Activated B cell treated with CpG ODN at 0.5 μM for 24 hours (primary cell): ENCODE results near the gene SLC30A3. TPM values are rescaled to one million over a fixed set of nuclear protein-coding genes. Genes with fewer than 3 reads are reported as not detected.

Experiments
- ATAC-seq: fragments of 200-7000 bp; cut with Tn5 transposase; one replicate; pipeline ENCODE4 v1.10.0; 2021; ENCODE audit warnings: low read depth, mild to moderate bottlenecking, moderate library complexity
- CTCF ChIA-PET: fragments of 350-600 bp; sonication (Branson Sonifier 250); formaldehyde crosslinking; loops from one replicate; lab custom pipeline; 2021; ENCODE audit warnings: antibody characterized with exemption; lab: Charles Lee
- POLR2A ChIA-PET: fragments of 350-600 bp; sonication (Branson Sonifier 250); formaldehyde crosslinking; loops from one replicate; lab custom pipeline; 2021; ENCODE audit warnings: antibody characterized with exemption; lab: Charles Lee
- DNase-seq: peaks from one replicate; pipeline ENCODE4 v3.0.0; 2022
- H3K27ac Mint-ChIP-seq: one replicate; pipeline ENCODE4 v1.8.0; 2020; ENCODE audit warnings: mixed read lengths
- H3K27me3 Mint-ChIP-seq: one replicate; pipeline ENCODE4 v1.8.0; 2021; ENCODE audit warnings: mixed read lengths
- H3K36me3 Mint-ChIP-seq: one replicate; pipeline ENCODE4 v1.8.0; 2021; ENCODE audit warnings: low read depth, mixed read lengths
- H3K4me1 Mint-ChIP-seq: one replicate; pipeline ENCODE4 v1.8.0; 2021; ENCODE audit warnings: mixed read lengths
- H3K4me3 Mint-ChIP-seq: one replicate; pipeline ENCODE4 v1.8.0; 2020; ENCODE audit warnings: mild to moderate bottlenecking, mixed read lengths
- H3K9me3 Mint-ChIP-seq: one replicate; pipeline ENCODE4 v1.8.0; 2020; ENCODE audit warnings: mixed read lengths
- CTCF ChIP-seq: fragments of 200-600 bp; IDR thresholded peaks from one replicate; pipeline ENCODE4 v1.8.0; 2022; ENCODE audit warnings: antibody characterized with exemption, mild to moderate bottlenecking
- intact Hi-C: fragments of 100-400 bp; cut with micrococcal nuclease; formaldehyde crosslinking; loops from one replicate; pipeline ENCODE4 v1.15.1; 2024
- total RNA-seq: library from RNA; stranded (reverse); gene quantifications from 2 replicates; pipeline ENCODE4 v1.2.3, GENCODE V29; 2022

SLC30A3 gene
- total RNA-seq, 1 donor from 2014 or later = 0.27 TPM

GRCh38 chr2:27251766-27252165 is 11.1 kb downstream of the SLC30A3 start:
- Mint-ChIP-seq H3K9me3 (no peaks in the 10 kb centered on the region), H3K4me3 (no peak overlapping the region), H3K27ac (no peak overlapping the region), H3K4me1 (no peaks in the 10 kb centered on the region), H3K36me3 (no peaks in the 10 kb centered on the region), H3K27me3 (peaks cover 29% of the 10 kb centered on the region)
- CTCF ChIA-PET = interaction anchor here (1.6 kb wide), 1 partner anchor 27 kb away, joined by 11 read pairs; no protein-coding TSS in a partner anchor
- no peak for ATAC-seq
- intact Hi-C loops = no loop called here
- POLR2A ChIA-PET = interaction anchor here (0.6 kb wide), 1 partner anchor 27 kb away, joined by 6 read pairs; no protein-coding TSS in a partner anchor
- DNase-seq = no peak
- TF ChIP-seq CTCF = no peak

GRCh38 chr2:27250652-27251379 is 12.0 kb downstream of the SLC30A3 start:
- H3K4me1 Mint-ChIP-seq = no peaks in the 10 kb centered on the region
- H3K27me3 Mint-ChIP-seq = peaks cover 21% of the 10 kb centered on the region
- intact Hi-C loops = loop anchor here (1.0 kb wide), 1 partner anchor 29 kb away; no protein-coding TSS in a partner anchor
- H3K9me3 Mint-ChIP-seq = no peaks in the 10 kb centered on the region
- ATAC-seq (no peak), DNase-seq (no peak)
- no peak overlapping the region for H3K27ac Mint-ChIP-seq
- no peaks in the 10 kb centered on the region for H3K36me3 Mint-ChIP-seq
- CTCF ChIA-PET = interaction anchor here (1.6 kb wide), 1 partner anchor 28 kb away, joined by 11 read pairs; no protein-coding TSS in a partner anchor
- H3K4me3 Mint-ChIP-seq = no peak overlapping the region
- no peak for TF ChIP-seq CTCF
- POLR2A ChIA-PET = no interaction called here

- ATAC-seq = no peak
- intact Hi-C loops = loop anchor here (1.0 kb wide), 1 partner anchor 30 kb away; no protein-coding TSS in a partner anchor
- H3K4me1 Mint-ChIP-seq = no peaks in the 10 kb centered on the region
- H3K9me3 Mint-ChIP-seq = no peaks in the 10 kb centered on the region
- no peak overlapping the region for H3K4me3 Mint-ChIP-seq
- DNase-seq = no peak
- POLR2A ChIA-PET = no interaction called here
- CTCF ChIA-PET = interaction anchor here (1.2 to 1.6 kb wide), 2 partner anchors 29 to 54 kb away, joined by 3 to 11 read pairs; no protein-coding TSS in a partner anchor
- TF ChIP-seq CTCF = no peak
- H3K27ac Mint-ChIP-seq = no peak overlapping the region
- no peaks in the 10 kb centered on the region for H3K36me3 Mint-ChIP-seq
- H3K27me3 Mint-ChIP-seq = peaks cover 15% of the 10 kb centered on the region
Measured at GRCh38 chr2:27249891-27250651, 12.8 kb downstream of the SLC30A3 start.

GRCh38 chr2:27249159-27249890 is 13.5 kb downstream of the SLC30A3 start:
- peaks cover 3% of the 10 kb centered on the region for H3K36me3 Mint-ChIP-seq
- ChIA-PET POLR2A (no interaction called here), CTCF (interaction anchor here (1.1 to 1.2 kb wide), 2 partner anchors 31 to 54 kb away, joined by 3 to 4 read pairs; no protein-coding TSS in a partner anchor)
- ATAC-seq (no peak), DNase-seq (no peak)
- H3K4me3 Mint-ChIP-seq = no peak overlapping the region
- no peak overlapping the region for H3K27ac Mint-ChIP-seq
- intact Hi-C loops = no loop called here
- TF ChIP-seq CTCF = no peak
- H3K27me3 Mint-ChIP-seq = peaks cover 12% of the 10 kb centered on the region
- no peaks in the 10 kb centered on the region for H3K9me3 Mint-ChIP-seq
- no peaks in the 10 kb centered on the region for H3K4me1 Mint-ChIP-seq
